PC-3 (cell line): Measurements from ENCODE around the gene EPB41L3. TPM values are rescaled to one million over a fixed set of nuclear protein-coding genes. Genes with fewer than 3 reads are reported as not detected.

Experiments
- ATAC-seq: fragments of 200-7000 bp; cut with Tn5 transposase; 2 replicates; pipeline ENCODE4 v1.9.1; 2020; ENCODE audit warnings: mild to moderate bottlenecking, moderate library complexity
- BruUV-seq: library from RNA; stranded (reverse); fragments of 400-500 nt; replicated peaks from 2 replicates; lab custom pipeline; 2021; lab: Mats Ljungman, UMichigan
- CTCF ChIA-PET: fragments of 300-600 bp; sonication (Branson Sonifier 250); formaldehyde crosslinking; loops from one replicate; lab custom pipeline; 2022; ENCODE audit warnings: antibody characterized with exemption; lab: Charles Lee
- POLR2A ChIA-PET: fragments of 300-600 bp; sonication (Branson Sonifier 250); formaldehyde crosslinking; loops from one replicate; lab custom pipeline; 2022; ENCODE audit warnings: antibody characterized with exemption; ENCODE audit not compliant: unreplicated experiment; lab: Charles Lee
- DNase-seq: peaks from one replicate; pipeline ENCODE4 v3.0.0-alpha.2; 2015
- H2AFZ ChIP-seq: fragments of 300-600 bp; sonication (generic); 2 replicates; pipeline ENCODE4 v1.6.0; 2016; ENCODE audit warnings: antibody characterized with exemption, low read length
- H3F3A ChIP-seq: fragments of 300-600 bp; sonication (generic); one replicate; pipeline ENCODE4 v1.6.0; 2017; ENCODE audit warnings: antibody characterized with exemption, low read length, control low read depth, mild to moderate bottlenecking; ENCODE audit not compliant: unreplicated experiment
- H3K27ac ChIP-seq: fragments of 300-600 bp; sonication (generic); 2 replicates; pipeline ENCODE4 v1.5.1; 2016; ENCODE audit warnings: mild to moderate bottlenecking, low read length
- H3K27me3 ChIP-seq: fragments of 300-600 bp; sonication (generic); 2 replicates; pipeline ENCODE4 v1.6.1; 2016; ENCODE audit warnings: low read length, mixed read lengths
- H3K36me3 ChIP-seq: fragments of 300-600 bp; sonication (generic); 2 replicates; pipeline ENCODE4 v1.6.1; 2016; ENCODE audit warnings: low read depth, mixed run types, low read length, mixed read lengths
- H3K4me1 ChIP-seq: fragments of 300-600 bp; sonication (generic); 2 replicates; pipeline ENCODE4 v1.5.1; 2016; ENCODE audit warnings: low read length; ENCODE audit not compliant: insufficient read depth
- H3K4me2 ChIP-seq: fragments of 300-600 bp; sonication (generic); 2 replicates; pipeline ENCODE4 v1.6.0; 2016; ENCODE audit warnings: low read length
- H3K4me3 ChIP-seq: fragments of 300-600 bp; sonication (generic); 2 replicates; pipeline ENCODE4 v1.5.1; 2016; ENCODE audit warnings: mild to moderate bottlenecking, low read length, mixed read lengths
- H3K79me2 ChIP-seq: fragments of 300-600 bp; sonication (generic); 2 replicates; pipeline ENCODE4 v1.6.1; 2017; ENCODE audit warnings: low read length, mixed read lengths
- H3K9ac ChIP-seq: fragments of 300-600 bp; sonication (generic); 2 replicates; pipeline ENCODE4 v1.6.0; 2016; ENCODE audit warnings: mild to moderate bottlenecking, low read length
- H3K9me2 ChIP-seq: fragments of 300-600 bp; sonication (generic); replicated peaks from 2 replicates; pipeline ENCODE4 v1.6.1; 2016; ENCODE audit warnings: mixed run types, low read length, mixed read lengths
- H3K9me3 ChIP-seq: fragments of 300-600 bp; sonication (generic); 2 replicates; pipeline ENCODE4 v1.6.1; 2016; ENCODE audit warnings: low read length, mixed read lengths
- H4K20me1 ChIP-seq: fragments of 300-600 bp; sonication (generic); 2 replicates; pipeline ENCODE4 v1.6.1; 2016; ENCODE audit warnings: low read length, mixed read lengths
- EZH2 ChIP-seq: fragments of 300-600 bp; sonication (generic); IDR thresholded peaks from one replicate; pipeline ENCODE4 v1.6.1; 2017; ENCODE audit warnings: antibody characterized with exemption, mild to moderate bottlenecking, low read length; ENCODE audit not compliant: unreplicated experiment
- EZH2phosphoT487 ChIP-seq: fragments of 300-600 bp; sonication (generic); IDR thresholded peaks from 2 replicates; pipeline ENCODE4 v1.6.1; 2018; ENCODE audit warnings: mild to moderate bottlenecking, antibody characterized with exemption, low read length, borderline replicate concordance
- intact Hi-C: fragments of 100-400 bp; cut with micrococcal nuclease; formaldehyde crosslinking; loops from 2 replicates; pipeline ENCODE4 v1.9.0; 2023
- total RNA-seq: library from RNA; depleted of rRNA; stranded (reverse); fragments of >200 nt; gene quantifications from 2 replicates; pipeline ENCODE4 v1.2.3, GENCODE V29; 2014
- TF ChIP-seq, protein P1 (sequence below): fragments of 300-600 bp; sonication (generic); conservative IDR thresholded peaks from 2 replicates; pipeline ENCODE4 v1.5.1; 2017; ENCODE audit warnings: antibody characterized with exemption, low read depth, mild to moderate bottlenecking, low read length

Gene EPB41L3
- total RNA-seq, 1 experiment from 2014 or later: 39.5 TPM

DNA sequence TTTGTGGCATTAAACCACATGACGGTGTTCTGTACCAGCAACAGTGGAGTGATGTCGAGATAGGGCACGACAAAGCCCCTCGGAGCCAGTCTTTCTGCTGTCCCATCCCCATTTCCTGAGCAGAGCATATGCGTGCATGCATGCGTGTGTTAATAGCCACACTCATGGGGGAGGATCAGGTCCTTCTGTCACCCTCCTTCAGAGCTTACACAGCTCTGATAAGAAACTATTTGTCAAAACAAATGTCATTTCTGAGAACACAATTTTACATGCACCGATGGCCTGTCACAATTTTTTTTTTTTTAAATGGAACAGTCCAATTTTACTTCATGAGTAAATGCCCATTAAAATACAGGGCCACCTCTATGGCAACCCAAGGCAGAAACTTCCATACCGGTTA is 152.4 kb downstream of the EPB41L3 start:
- no peak for DNase-seq
- H3K36me3 ChIP-seq: no peaks in the 10 kb centered on the region
- H3K9me2 ChIP-seq: no peaks in the 10 kb centered on the region
- BruUV-seq: no TSS peak
- CTCF ChIA-PET: no interaction called here
- no peaks in the 10 kb centered on the region for H3K79me2 ChIP-seq
- ATAC-seq: no peak
- 0 out of 2 replicates have a peak, but pooled peaks cover 1% of the 10 kb centered on the region for H3K9me3 ChIP-seq
- H4K20me1 ChIP-seq: no peaks in the 10 kb centered on the region
- POLR2A ChIA-PET: interaction anchor here (0.5 kb wide), 1 partner anchor 11 kb away, joined by 9 read pairs; no protein-coding TSS in a partner anchor
- no peaks in the 10 kb centered on the region for H3K4me1 ChIP-seq
- no peak overlapping the region for H2AFZ ChIP-seq
- H3K4me2 ChIP-seq: no peak overlapping the region
- TF ChIP-seq, protein P1, sequence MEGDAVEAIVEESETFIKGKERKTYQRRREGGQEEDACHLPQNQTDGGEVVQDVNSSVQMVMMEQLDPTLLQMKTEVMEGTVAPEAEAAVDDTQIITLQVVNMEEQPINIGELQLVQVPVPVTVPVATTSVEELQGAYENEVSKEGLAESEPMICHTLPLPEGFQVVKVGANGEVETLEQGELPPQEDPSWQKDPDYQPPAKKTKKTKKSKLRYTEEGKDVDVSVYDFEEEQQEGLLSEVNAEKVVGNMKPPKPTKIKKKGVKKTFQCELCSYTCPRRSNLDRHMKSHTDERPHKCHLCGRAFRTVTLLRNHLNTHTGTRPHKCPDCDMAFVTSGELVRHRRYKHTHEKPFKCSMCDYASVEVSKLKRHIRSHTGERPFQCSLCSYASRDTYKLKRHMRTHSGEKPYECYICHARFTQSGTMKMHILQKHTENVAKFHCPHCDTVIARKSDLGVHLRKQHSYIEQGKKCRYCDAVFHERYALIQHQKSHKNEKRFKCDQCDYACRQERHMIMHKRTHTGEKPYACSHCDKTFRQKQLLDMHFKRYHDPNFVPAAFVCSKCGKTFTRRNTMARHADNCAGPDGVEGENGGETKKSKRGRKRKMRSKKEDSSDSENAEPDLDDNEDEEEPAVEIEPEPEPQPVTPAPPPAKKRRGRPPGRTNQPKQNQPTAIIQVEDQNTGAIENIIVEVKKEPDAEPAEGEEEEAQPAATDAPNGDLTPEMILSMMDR: no peak
- no peak for TF ChIP-seq EZH2
- no peak for TF ChIP-seq EZH2phosphoT487
- H3F3A ChIP-seq: no peaks in the 10 kb centered on the region
- no peak overlapping the region for H3K9ac ChIP-seq
- no peak overlapping the region for H3K27ac ChIP-seq
- H3K4me3 ChIP-seq: no peak overlapping the region
- intact Hi-C loops: no loop called here
- no peaks in the 10 kb centered on the region for H3K27me3 ChIP-seq

DNA sequence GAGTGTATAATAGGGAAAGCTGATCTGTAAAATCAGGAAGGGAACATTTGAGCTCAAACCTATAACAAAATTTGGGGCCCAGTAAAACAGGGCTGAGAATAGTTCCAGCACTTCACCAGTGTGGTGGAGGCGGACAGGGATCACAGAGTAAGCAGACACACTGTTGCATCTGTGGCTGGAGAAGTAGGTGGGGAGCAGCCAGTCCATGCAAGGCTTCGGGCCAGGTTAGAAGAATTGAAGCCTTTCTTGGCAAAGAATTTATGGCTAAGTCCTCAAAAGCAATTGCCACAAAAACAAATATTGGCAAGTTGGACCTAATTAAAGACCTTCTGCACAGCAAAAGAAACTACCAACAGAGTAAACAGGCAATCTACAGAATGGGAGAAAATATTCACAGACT is 154.4 kb downstream of the EPB41L3 start:
- Histone ChIP-seq H3K79me2 (no peaks in the 10 kb centered on the region), H3K4me3 (no peak overlapping the region), H3F3A (no peaks in the 10 kb centered on the region), H3K4me2 (no peak overlapping the region), H3K9me2 (no peaks in the 10 kb centered on the region), H3K36me3 (no peaks in the 10 kb centered on the region), H3K9me3 (0 out of 2 replicates have a peak, but pooled peaks cover 3% of the 10 kb centered on the region), H3K9ac (no peak overlapping the region), H4K20me1 (no peaks in the 10 kb centered on the region), H3K27me3 (no peaks in the 10 kb centered on the region), H2AFZ (no peak overlapping the region), H3K27ac (no peak overlapping the region), H3K4me1 (no peaks in the 10 kb centered on the region)
- ATAC-seq (no peak), DNase-seq (no peak)
- BruUV-seq: no TSS peak
- CTCF ChIA-PET: no interaction called here
- TF ChIP-seq, protein P1: no peak
- TF ChIP-seq EZH2phosphoT487: no peak
- no peak for TF ChIP-seq EZH2
- intact Hi-C loops: no loop called here
- POLR2A ChIA-PET: no interaction called here

DNA sequence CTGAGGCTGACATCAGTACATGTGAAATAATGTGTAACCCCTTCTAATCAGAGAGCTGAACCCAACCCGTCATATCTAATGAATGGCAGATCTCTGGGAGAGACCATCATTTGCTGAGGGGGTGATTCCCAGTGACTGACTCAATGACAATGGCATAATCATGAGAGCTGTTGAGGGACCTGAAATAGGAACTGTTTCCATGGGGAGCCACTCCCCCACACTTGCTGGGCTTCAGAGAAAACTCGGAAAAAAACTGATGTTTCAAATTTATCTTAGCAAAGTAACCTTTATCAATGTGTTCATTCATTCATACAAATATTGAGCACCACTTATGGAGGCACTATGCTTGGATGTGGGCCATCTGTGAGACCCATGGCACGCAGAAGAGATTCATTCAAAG is 154.9 kb downstream of the EPB41L3 start:
- no peak overlapping the region for H3K9ac ChIP-seq

More for the DNA sequence above, 154.9 kb downstream of the EPB41L3 start:
- ChIA-PET POLR2A (no interaction called here), CTCF (no interaction called here)
- TF ChIP-seq, protein P1: no peak
- TF ChIP-seq EZH2phosphoT487 (no peak), EZH2 (no peak)
- intact Hi-C loops: no loop called here
- Histone ChIP-seq H3K36me3 (no peaks in the 10 kb centered on the region), H2AFZ (no peak overlapping the region), H3F3A (no peaks in the 10 kb centered on the region), H3K4me1 (no peaks in the 10 kb centered on the region), H3K9me2 (no peaks in the 10 kb centered on the region), H3K27ac (no peak overlapping the region), H4K20me1 (no peaks in the 10 kb centered on the region), H3K4me2 (no peak overlapping the region), H3K79me2 (no peaks in the 10 kb centered on the region), H3K27me3 (no peaks in the 10 kb centered on the region), H3K4me3 (no peak overlapping the region), H3K9me3 (0 out of 2 replicates have a peak, but pooled peaks cover 3% of the 10 kb centered on the region)
- no TSS peak for BruUV-seq
- DNase-seq (no peak), ATAC-seq (no peak)
